Activated naive CD8-positive, alpha-beta T cell treated with anti-CD3 and anti-CD28 coated beads, Interleukin-2, amount 50 U/mL, for 24 hours (primary cell): ENCODE measurements around the gene KMT2B.

Experiments used
- ATAC-seq: fragments of 150-1000 bp; cut with Tn5 transposase; one replicate; pipeline ENCODE4 v1.10.0; 2021
- DNase-seq: peaks from one replicate; pipeline ENCODE4 v3.0.0; 2021
- H3K27ac Mint-ChIP-seq: one replicate; pipeline ENCODE4 v1.8.0; 2021; ENCODE audit warnings: mild to moderate bottlenecking, mixed read lengths
- H3K27me3 Mint-ChIP-seq: one replicate; pipeline ENCODE4 v1.8.0; 2021; ENCODE audit warnings: mixed read lengths
- H3K36me3 Mint-ChIP-seq: one replicate; pipeline ENCODE4 v1.8.0; 2021; ENCODE audit warnings: low read depth, mixed read lengths
- H3K4me1 Mint-ChIP-seq: one replicate; pipeline ENCODE4 v1.8.0; 2021; ENCODE audit warnings: mixed read lengths
- H3K4me3 Mint-ChIP-seq: one replicate; pipeline ENCODE4 v1.8.0; 2021; ENCODE audit warnings: mild to moderate bottlenecking, moderate library complexity, mixed read lengths
- H3K9me3 Mint-ChIP-seq: one replicate; pipeline ENCODE4 v1.8.0; 2021; ENCODE audit warnings: mixed read lengths

Gene KMT2B

GRCh38 chr19:35780717-35781116, 62.9 kb downstream of the KMT2B start:
- Mint-ChIP-seq H3K9me3 (no peaks in the 10 kb centered on the region), H3K27me3 (no peaks in the 10 kb centered on the region), H3K4me3 (no peak overlapping the region), H3K27ac (no peak overlapping the region), H3K4me1 (peaks cover 2% of the 10 kb centered on the region), H3K36me3 (no peaks in the 10 kb centered on the region)
- DNase-seq (no peak), ATAC-seq (no peak)

GRCh38 chr19:35781650-35782049, 63.8 kb downstream of the KMT2B start:
- Mint-ChIP-seq H3K36me3 (no peaks in the 10 kb centered on the region), H3K4me3 (no peak overlapping the region), H3K27ac (no peak overlapping the region), H3K9me3 (no peaks in the 10 kb centered on the region), H3K4me1 (no peaks in the 10 kb centered on the region), H3K27me3 (no peaks in the 10 kb centered on the region)
- no peak for DNase-seq
- ATAC-seq, result no peak

DNA sequence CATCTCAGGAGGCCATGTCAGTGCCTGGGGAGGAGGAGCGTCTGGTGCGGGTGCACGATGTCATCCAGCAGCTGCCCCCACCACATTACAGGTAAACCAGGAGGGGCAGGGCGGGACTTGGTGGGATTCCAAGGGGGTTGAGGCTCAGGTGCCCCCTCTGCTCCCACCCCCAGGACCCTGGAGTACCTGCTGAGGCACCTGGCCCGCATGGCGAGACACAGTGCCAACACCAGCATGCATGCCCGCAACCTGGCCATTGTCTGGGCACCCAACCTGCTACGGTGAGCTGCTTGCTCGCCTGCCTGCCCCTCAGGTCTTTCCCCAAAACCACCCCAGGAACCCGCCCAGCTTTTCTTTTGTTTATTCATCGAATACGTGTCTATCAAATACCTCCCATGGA, 64.8 kb downstream of the KMT2B start:
- Mint-ChIP-seq H3K36me3 (no peaks in the 10 kb centered on the region), H3K27ac (no peak overlapping the region), H3K4me1 (no peaks in the 10 kb centered on the region), H3K4me3 (no peak overlapping the region), H3K27me3 (no peaks in the 10 kb centered on the region), H3K9me3 (no peaks in the 10 kb centered on the region)
- no peak for DNase-seq
- ATAC-seq, result no peak

DNA sequence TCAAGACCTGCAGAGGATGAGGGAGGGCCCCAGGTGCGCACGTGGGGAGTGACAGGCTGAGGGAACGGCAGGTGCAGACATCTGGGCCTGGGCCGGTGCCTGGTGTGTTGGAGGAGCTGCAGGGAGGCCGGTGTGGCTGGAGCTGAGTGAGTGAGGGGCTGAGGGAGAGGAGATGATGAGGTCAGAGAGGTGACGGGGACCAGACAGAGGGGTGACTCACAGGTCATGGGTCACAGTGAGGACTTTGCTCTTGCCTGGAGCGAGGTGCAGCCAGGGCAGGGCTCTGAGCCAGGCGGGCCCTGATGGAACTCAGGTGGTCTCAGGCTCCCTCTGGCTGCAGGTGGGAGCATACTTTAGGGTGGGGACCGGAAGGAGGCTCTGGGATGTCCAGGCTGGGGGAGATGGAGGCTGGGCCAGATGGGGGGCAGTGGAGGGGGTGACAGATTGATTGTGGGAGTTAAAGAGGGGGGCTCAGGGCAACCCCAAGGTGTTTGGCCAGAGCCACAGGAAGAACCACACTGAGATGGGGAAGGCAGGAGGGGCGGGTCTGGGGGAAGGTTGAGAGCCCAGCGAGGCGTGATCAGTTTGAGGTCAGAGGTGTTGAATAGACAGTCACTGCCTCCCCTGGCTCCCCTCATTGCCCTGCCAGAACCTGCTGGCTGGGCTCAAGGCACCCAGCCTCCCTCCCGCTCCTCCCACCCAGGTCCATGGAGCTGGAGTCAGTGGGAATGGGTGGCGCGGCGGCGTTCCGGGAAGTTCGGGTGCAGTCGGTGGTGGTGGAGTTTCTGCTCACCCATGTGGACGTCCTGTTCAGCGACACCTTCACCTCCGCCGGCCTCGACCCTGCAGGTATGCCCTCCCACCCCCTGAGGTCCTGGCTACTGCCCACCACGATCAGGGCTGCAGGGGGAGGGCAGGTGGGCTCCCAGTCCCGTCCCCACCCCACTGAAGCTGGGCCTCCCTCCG, 65.9 kb downstream of the KMT2B start:
- no peak overlapping the region for H3K4me3 Mint-ChIP-seq
- H3K4me1 Mint-ChIP-seq, result no peaks in the 10 kb centered on the region
- no peaks in the 10 kb centered on the region for H3K27me3 Mint-ChIP-seq
- H3K36me3 Mint-ChIP-seq, result no peaks in the 10 kb centered on the region
- H3K27ac Mint-ChIP-seq, result no peak overlapping the region
- no peak for DNase-seq
- no peak for ATAC-seq
- no peaks in the 10 kb centered on the region for H3K9me3 Mint-ChIP-seq

GRCh38 chr19:35784503-35785338, 66.9 kb downstream of the KMT2B start:
- Mint-ChIP-seq H3K27ac (no peak overlapping the region), H3K9me3 (no peaks in the 10 kb centered on the region), H3K4me1 (no peaks in the 10 kb centered on the region), H3K4me3 (no peak overlapping the region), H3K27me3 (no peaks in the 10 kb centered on the region), H3K36me3 (no peaks in the 10 kb centered on the region)
- no peak for ATAC-seq
- no peak for DNase-seq

- no peaks in the 10 kb centered on the region for H3K4me1 Mint-ChIP-seq
- no peak overlapping the region for H3K4me3 Mint-ChIP-seq
- DNase-seq (no peak), ATAC-seq (no peak)
- no peaks in the 10 kb centered on the region for H3K9me3 Mint-ChIP-seq
- H3K27ac Mint-ChIP-seq, result no peak overlapping the region
- H3K36me3 Mint-ChIP-seq, result no peaks in the 10 kb centered on the region
- H3K27me3 Mint-ChIP-seq, result no peaks in the 10 kb centered on the region
Measured at GRCh38 chr19:35785339-35785627, 67.5 kb downstream of the KMT2B start.

DNA sequence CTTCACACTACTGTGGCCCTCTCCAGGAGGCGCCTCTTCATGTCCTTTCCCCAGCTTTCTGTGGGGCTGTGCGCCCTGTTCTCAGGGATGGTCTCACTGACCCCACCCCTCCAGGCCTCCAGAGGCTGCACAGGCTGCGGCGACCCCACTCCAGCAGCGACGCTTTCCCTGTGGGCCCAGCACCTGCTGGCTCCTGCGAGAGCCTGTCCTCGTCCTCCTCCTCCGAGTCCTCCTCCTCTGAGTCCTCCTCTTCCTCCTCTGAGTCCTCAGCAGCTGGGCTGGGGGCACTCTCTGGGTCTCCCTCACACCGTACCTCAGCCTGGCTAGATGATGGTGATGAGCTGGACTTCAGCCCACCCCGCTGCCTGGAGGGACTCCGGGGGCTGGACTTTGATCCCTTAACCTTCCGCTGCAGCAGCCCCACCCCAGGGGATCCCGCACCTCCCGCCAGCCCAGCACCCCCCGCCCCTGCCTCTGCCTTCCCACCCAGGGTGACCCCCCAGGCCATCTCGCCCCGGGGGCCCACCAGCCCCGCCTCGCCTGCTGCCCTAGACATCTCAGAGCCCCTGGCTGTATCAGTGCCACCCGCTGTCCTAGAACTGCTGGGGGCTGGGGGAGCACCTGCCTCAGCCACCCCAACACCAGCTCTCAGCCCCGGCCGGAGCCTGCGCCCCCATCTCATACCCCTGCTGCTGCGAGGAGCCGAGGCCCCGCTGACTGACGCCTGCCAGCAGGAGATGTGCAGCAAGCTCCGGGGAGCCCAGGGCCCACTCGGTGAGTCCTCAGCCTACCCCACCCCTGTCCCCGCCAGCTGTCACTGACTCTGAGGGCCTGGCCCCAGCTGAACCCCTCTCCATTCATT, 68.7 kb downstream of the KMT2B start:
- Mint-ChIP-seq H3K27ac (no peak overlapping the region), H3K4me1 (no peaks in the 10 kb centered on the region), H3K36me3 (no peaks in the 10 kb centered on the region), H3K27me3 (no peaks in the 10 kb centered on the region), H3K9me3 (no peaks in the 10 kb centered on the region), H3K4me3 (no peak overlapping the region)
- no peak for ATAC-seq
- no peak for DNase-seq

- H3K27me3 Mint-ChIP-seq, result no peaks in the 10 kb centered on the region
- no peaks in the 10 kb centered on the region for H3K4me1 Mint-ChIP-seq
- no peak overlapping the region for H3K4me3 Mint-ChIP-seq
- DNase-seq (no peak), ATAC-seq (no peak)
- H3K9me3 Mint-ChIP-seq, result no peaks in the 10 kb centered on the region
- H3K27ac Mint-ChIP-seq, result no peak overlapping the region
- no peaks in the 10 kb centered on the region for H3K36me3 Mint-ChIP-seq
Measured at GRCh38 chr19:35787227-35787799, 69.5 kb downstream of the KMT2B start.
